GM18520 (cell line): ENCODE results near the gene GPR21.

ENCODE experiments used
- ATAC-seq: cut with Tn5 transposase; IDR thresholded peaks from one replicate; pipeline ENCODE4 v1.9.1; 2021; ENCODE audit not compliant: unreplicated experiment

Gene GPR21

DNA sequence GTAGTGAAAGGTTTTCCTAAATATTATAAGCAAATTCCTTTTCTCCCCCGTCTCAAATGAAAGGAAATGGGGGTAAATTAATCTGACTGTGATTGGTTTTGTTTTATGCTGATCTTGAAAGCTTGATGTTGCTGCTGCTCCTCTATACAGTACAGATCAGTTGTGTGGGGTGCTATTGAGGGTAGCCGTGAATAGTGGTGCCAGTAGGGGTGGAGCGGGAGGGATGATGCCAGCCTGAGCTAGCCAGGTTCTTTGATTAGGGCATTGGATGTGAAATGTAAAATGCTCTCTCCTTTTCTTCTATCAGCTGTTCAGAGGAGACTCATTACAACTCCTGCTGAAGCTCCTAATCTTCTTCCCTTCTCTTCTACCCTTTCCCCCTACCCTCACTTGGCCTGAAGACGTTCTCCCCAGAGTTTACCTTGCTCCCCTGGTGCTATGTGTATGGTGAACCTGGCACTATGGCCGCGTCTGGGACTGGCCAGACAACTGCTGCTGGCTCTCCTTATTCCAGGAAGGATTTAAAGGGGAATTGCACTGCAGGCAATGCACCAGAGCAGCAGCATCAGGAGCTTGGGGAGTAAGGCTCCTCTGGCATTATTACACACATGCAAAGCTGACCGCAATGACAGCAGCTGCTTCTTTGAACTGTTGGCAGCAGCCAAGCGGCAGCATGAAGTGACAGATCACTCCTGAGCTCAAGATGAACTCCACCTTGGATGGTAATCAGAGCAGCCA lies 566 bp downstream of the GPR21 start:
- ATAC-seq: no peak

GRCh38 chr9:123034881-123035510 lies 1.5 kb downstream of the GPR21 start:
- no peak for ATAC-seq

DNA sequence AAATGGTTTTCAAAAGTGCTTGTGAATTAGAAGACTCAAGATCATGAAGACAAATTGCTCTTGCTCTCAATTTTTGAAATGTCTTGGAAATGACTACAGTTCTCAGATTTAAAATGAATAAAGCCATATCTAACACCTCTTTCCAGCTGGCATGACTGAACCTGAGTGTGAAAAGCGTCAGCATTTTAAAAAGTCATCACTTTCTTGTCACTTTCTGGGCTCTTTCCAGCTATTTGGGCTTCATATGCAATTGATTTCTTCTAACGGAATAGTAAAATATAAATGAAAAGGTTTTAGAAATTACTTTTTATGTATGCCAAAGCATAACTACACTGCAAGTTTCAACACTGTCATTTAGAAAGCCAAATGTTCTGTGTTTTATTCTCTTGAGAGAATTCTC lies 2.3 kb downstream of the GPR21 start:
- no peak for ATAC-seq

GRCh38 chr9:123036893-123037545 lies 3.6 kb downstream of the GPR21 start:
- ATAC-seq: no peak

DNA sequence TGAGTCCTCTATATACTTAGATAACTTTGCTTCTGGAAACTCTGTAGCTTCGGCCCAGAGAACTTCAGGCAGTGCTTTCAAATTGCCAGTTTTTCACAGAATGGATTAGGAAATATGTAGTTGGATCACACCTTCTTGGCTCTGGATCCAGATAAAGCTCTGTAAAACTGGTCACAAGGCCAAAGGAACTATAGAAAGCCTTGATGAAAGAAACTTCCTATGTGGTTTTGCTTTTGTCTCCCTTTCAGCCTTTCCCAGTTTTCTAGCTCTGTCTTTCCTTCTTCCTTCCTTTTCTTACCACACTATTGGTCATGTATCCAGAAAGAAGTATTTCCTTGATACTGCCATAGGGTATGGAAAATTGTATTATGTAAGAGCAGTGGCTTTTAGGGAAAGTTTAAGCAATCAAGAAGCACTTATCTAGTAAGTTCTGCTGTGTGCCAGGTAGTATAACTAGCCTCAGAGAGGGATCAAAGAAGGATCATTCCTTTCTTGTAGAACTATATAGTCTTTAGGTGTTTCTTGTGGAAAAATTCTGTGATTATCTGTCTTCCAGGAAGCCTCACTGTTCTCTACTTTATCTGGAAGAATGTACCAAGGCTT lies 6.3 kb downstream of the GPR21 start:
- no peak for ATAC-seq

DNA sequence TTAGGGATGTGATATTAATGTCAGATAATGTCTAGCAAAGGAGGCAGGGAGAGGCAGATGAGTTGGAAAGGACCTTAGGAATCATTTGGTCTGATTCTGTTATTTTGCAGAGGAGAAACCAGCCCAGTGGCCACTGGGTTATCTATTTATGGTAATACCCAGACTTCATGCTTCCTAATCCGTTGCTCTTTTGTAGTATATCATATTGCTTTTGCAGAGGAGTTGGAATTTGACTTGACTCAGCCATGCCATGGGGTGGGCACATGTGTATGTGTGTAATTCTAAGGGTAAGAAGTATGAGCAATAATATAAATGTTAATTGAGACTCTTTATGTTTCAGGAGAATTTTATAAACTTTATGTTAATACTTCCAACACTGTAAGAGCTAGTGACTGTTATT lies 7.3 kb downstream of the GPR21 start:
- ATAC-seq: no peak

DNA sequence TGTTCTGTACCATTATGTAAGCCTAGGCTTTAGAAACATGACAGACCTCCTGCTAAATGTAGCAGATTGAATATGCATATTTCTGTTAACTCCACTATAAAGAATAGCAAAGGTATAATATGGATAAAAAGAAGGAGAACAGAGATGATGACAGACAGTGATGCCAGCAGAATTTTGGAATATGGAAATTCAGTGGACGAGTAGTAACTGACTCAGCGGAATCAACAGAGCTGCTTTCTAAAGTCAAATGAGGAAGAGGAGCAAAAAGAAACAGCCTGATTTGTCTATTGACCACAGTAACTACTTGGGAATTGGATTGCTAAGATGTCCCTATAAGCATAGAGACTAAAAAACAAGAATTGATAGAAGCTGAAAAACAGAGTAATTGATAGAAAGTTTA lies 8.0 kb downstream of the GPR21 start:
- ATAC-seq: no peak

- ATAC-seq: no peak
Measured at GRCh38 chr9:123043081-123043939, 9.8 kb downstream of the GPR21 start.

- ATAC-seq: no peak
Measured at GRCh38 chr9:123044586-123044985, 11.1 kb downstream of the GPR21 start.

DNA sequence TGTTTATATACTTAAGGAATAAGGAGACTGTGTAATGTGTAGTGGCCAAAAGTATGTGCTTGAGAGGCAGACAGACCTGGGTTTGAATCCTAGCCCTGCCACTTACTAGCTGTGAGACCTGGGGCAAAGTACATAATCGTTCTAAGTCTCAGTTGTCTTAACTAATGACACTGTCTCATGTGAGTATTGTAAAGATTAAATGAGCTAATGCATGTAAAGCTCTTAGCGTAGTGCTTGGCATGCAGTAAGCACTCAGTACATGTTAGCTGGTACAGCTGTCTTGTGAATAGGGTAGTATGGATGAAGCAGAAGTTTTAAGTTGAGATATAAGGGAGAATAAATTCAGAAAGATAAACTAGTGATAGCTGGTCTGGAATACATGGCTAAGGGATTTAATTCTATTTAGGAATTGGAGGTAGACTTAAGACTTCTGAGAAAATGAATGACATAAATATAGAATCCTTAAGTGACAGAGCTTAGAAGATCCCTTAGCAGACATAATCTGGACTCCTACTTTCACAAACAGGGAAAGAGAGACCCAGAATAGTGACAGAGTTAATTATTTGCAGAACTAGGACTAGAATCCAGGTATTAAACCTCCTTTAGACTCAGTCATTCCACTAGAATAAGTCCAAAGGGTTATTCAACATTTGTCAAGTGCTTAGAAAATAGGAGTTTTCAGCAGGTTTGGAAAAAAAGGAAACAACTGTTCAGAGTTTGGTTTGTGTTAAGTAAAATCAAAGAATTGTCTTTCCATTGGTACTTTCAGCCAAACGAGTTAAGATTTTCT lies 13.1 kb downstream of the GPR21 start:
- no peak for ATAC-seq

GRCh38 chr9:123048748-123049147 lies 15.3 kb downstream of the GPR21 start:
- no peak for ATAC-seq

- no peak for ATAC-seq
Measured at GRCh38 chr9:123049589-123050222, 16.2 kb downstream of the GPR21 start.

GRCh38 chr9:123053046-123053445 lies 19.6 kb downstream of the GPR21 start:
- ATAC-seq: no peak

DNA sequence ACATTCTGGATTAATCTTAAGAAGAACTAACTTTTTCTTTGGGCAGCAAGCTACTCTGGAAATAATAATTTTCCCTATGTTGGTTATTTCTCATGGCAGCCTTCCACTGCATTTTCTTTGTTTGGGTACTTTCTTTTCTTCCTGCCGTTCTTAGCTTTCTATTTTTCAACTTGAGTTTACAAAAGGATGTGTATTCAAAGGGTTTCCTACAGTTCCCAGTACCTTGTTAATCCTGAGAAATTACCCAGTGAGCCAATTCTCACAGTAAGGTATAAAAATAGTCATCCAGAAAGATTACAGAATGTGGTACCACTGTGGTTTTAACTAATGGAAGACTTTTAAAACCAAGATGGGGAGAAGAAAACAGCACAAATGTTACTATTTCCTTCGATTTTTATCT lies 20.2 kb downstream of the GPR21 start:
- ATAC-seq: no peak

GRCh38 chr9:123058834-123059233 lies 25.4 kb downstream of the GPR21 start:
- no peak for ATAC-seq

DNA sequence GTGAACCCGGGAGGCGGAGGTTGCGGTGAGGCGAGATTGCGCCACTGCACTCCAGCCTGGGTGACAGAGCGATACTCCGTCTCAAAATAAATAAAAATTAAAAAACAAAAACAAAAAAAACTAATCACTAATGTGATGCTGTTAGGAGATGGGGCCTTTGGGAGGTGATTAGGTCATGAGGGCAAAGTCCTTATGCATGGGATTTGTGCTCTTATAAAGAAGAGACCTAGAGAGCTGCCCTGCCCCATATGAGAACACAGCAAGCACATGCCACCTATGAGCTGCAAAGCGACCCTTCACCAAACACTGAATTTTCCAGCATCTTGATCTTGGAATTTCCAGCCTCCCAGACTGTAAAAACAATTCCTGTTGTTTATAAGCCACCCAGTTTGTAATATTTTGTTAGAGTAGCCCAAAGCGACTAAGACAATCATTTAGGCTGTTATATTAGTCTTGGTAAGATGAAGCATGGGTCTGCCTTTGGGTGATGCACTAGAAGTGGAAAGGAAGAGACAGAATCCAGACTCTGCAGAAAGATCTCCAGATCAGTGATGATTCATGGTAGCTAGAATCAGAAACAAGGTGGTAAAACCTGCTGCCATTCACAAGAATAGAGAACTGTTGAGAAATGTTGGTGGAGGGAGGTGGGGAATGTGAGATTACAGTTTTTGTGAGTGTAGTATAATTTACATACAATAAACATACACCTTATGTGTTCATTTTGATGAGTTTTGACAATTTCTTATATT lies 26.2 kb downstream of the GPR21 start:
- ATAC-seq: no peak

DNA sequence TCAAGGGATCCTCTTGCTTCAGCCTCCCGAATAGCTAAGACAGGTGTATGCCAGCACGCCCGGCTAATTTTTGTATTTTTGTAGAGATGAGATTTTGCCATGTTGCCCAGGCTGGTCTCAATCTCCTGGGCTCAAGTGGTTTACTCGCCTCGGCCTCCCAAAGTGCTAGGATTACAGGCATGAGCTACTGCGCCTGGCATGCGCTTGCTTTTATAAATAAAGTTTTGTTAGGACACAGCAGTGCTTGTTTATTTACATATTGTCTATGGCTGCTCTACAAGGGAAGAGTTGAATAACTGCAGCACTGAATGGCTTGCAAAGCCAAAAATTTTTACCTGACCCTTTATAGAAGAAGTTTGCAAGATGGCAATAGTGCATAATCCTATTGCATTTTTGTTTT lies 27.7 kb downstream of the GPR21 start:
- no peak for ATAC-seq

DNA sequence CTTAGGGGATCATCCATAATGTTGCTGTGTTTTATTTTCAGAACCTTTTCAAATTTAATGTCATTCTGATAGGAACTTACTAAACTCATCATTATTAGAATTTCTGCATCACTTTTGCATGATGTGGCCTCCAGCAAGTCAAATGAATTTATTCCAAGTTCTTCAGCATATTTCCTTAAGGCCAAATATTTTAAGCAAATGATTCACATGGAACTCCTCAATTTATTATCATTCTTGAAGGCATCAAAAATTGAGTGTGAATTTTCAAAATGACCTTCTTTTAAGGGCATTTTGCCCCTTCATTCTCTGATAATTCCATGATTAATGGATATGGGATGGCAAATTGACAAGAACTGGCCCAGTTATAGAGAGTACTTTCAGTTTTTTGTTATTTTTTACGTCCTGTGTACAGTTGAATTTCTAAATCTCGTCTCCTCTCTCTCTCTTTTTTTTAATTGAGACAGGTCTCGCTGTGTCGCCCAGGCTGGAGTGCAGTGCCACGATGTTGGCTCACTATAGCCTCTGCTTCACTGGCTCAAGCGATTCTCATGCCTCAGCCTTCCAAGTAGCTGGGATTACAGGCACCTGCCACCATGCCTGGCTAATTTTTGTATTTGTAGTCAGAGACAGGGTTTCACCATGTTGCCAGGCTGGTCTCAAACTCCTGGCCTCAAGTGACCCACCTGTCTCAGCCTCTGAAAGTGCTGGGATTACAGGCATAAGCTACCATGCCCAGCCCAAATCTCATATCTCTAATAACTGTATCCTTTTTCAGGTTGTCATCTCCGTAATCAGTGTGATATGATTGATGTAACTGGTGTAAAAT lies 29.1 kb downstream of the GPR21 start:
- no peak for ATAC-seq
